GM18499 (cell line): ENCODE results near the gene TUBGCP6.

Experiments
- ATAC-seq: cut with Tn5 transposase; IDR thresholded peaks from one replicate; pipeline ENCODE4 v1.9.1; 2021; ENCODE audit warnings: moderate number of reproducible peaks; ENCODE audit not compliant: insufficient read depth, unreplicated experiment

The TUBGCP6 gene

GRCh38 chr22:50251477-50252081, 6.8 kb upstream of the TUBGCP6 start:
- ATAC-seq: no peak

GRCh38 chr22:50250555-50251476, 6.0 kb upstream of the TUBGCP6 start, which contains the start of gene HDAC10:
Gene HDAC10 (minus strand): TSS chr22:50251265. CDS start chr22:50251032, 233 bp downstream.
- ATAC-seq: no peak

GRCh38 chr22:50250249-50250554, 5.4 kb upstream of the TUBGCP6 start:
- no peak for ATAC-seq

- ATAC-seq: no peak
Measured at GRCh38 chr22:50249341-50250248, 4.8 kb upstream of the TUBGCP6 start.

GRCh38 chr22:50248196-50249081, 3.6 kb upstream of the TUBGCP6 start:
- ATAC-seq: no peak

GRCh38 chr22:50247748-50248147, 2.9 kb upstream of the TUBGCP6 start:
- no peak for ATAC-seq

- ATAC-seq: no peak
Measured at GRCh38 chr22:50246242-50247175, 1.7 kb upstream of the TUBGCP6 start.

GRCh38 chr22:50245214-50246072, 620 bp upstream of the TUBGCP6 start:
- ATAC-seq: no peak

- no peak for ATAC-seq
Measured at GRCh38 chr22:50243685-50244419, 971 bp downstream of the TUBGCP6 start.

- no peak for ATAC-seq
Measured at GRCh38 chr22:50242406-50242949, 2.3 kb downstream of the TUBGCP6 start.

- no peak for ATAC-seq
Measured at GRCh38 chr22:50238755-50239154, 6.1 kb downstream of the TUBGCP6 start.

- no peak for ATAC-seq
Measured at GRCh38 chr22:50236731-50237409, 8.0 kb downstream of the TUBGCP6 start.

- no peak for ATAC-seq
Measured at GRCh38 chr22:50233223-50233622, 11.6 kb downstream of the TUBGCP6 start.

- ATAC-seq: no peak
Measured at GRCh38 chr22:50232481-50233151, 12.2 kb downstream of the TUBGCP6 start.

- ATAC-seq: no peak
Measured at GRCh38 chr22:50229370-50229769, 15.5 kb downstream of the TUBGCP6 start.

GRCh38 chr22:50228366-50228765, 16.5 kb downstream of the TUBGCP6 start:
- ATAC-seq: no peak
